ENCODE data around the gene HSD17B10. TPM values are rescaled to one million over a fixed set of nuclear protein-coding genes. Genes with fewer than 3 reads are reported as not detected.

Gene HSD17B10
- total RNA-seq, 1 experiment from 2014 or later: 112 TPM

DNA sequence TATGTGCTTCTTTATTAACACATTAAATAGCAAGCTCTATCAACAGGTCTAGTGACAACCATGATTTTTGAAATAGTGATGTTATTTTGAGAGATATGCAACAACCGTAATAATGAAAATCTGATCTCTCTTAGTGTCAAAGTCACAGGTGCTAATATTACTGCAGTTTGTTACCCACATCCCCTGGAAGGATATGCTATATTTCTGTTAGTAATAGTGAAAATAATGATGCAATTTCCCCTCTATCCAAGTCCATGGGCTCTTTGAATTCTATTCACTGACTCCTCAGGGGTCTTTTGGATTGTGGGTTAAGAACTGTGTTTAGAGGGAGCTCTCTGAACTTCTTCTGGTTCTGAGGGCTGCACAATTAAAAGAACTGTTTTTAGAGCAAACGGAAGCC lies 3.0 kb upstream of the HSD17B10 start:
- Histone ChIP-seq H3K4me1 (ENCODE audit: insufficient read depth, low read length) (no peaks in the 10 kb centered on the region), H2AFZ (ENCODE audit: low read length) (no peak overlapping the region), H4K91ac (ENCODE audit: insufficient read length, low read depth, low read length) (no peak overlapping the region), H3K9me3 (ENCODE audit: control insufficient read depth, low read depth, low read length) (peaks cover 26% of the 10 kb centered on the region), H3K79me2 (ENCODE audit: insufficient read depth, low read length) (no peaks in the 10 kb centered on the region; the same call in 1 of the 2 replicates), H3K4me2 (ENCODE audit: insufficient read depth, insufficient read length, low read length) (no peak overlapping the region), H3K79me1 (ENCODE audit: insufficient read depth, low read depth, low read length, poor library complexity, severe bottlenecking) (no peaks in the 10 kb centered on the region), H3K23ac (ENCODE audit: insufficient read length, low read depth, low read length) (no peak overlapping the region), H3K14ac (ENCODE audit: insufficient read depth, low read length) (no peak overlapping the region), H3T11ph (ENCODE audit: low read length) (no peak overlapping the region), H3K56ac (ENCODE audit: insufficient read length, low read depth, low read length) (no peak overlapping the region), H2BK120ac (ENCODE audit: low read depth, low read length, poor library complexity, severe bottlenecking) (no peak overlapping the region), H2BK20ac (ENCODE audit: low read depth, low read length, poor library complexity, severe bottlenecking) (no peak overlapping the region), H4K5ac (ENCODE audit: insufficient read length, low read depth, low read length) (no peak overlapping the region), H3K27ac (ENCODE audit: insufficient read length, low read depth, low read length) (no peak overlapping the region), H4K8ac (replicated peaks; ENCODE audit: insufficient read length, low read depth, low read length) (no peak overlapping the region), H3K23me2 (ENCODE audit: insufficient read length, low read depth, low read length, poor library complexity, severe bottlenecking) (peaks cover 10% of the 10 kb centered on the region), H2BK12ac (ENCODE audit: insufficient read length, low read depth, low read length) (no peak overlapping the region), H3K4ac (ENCODE audit: low read depth, low read length) (no peak overlapping the region), H4K20me1 (ENCODE audit: control insufficient read depth, insufficient read depth, insufficient read length) (no peaks in the 10 kb centered on the region), H3K27me3 (ENCODE audit: insufficient read depth, low read length) (no peaks in the 10 kb centered on the region), H3K9ac (ENCODE audit: extremely low read depth, insufficient read length, low read length) (no peak overlapping the region), H3K18ac (ENCODE audit: insufficient read length, low read depth, low read length) (no peak overlapping the region), H2AK5ac (ENCODE audit: insufficient read length, low read length) (no peak overlapping the region), H2BK15ac (ENCODE audit: low read depth, low read length) (no peak overlapping the region), H2BK5ac (ENCODE audit: insufficient read length, low read length) (no peak overlapping the region)
- TF ChIP-seq, protein P1, sequence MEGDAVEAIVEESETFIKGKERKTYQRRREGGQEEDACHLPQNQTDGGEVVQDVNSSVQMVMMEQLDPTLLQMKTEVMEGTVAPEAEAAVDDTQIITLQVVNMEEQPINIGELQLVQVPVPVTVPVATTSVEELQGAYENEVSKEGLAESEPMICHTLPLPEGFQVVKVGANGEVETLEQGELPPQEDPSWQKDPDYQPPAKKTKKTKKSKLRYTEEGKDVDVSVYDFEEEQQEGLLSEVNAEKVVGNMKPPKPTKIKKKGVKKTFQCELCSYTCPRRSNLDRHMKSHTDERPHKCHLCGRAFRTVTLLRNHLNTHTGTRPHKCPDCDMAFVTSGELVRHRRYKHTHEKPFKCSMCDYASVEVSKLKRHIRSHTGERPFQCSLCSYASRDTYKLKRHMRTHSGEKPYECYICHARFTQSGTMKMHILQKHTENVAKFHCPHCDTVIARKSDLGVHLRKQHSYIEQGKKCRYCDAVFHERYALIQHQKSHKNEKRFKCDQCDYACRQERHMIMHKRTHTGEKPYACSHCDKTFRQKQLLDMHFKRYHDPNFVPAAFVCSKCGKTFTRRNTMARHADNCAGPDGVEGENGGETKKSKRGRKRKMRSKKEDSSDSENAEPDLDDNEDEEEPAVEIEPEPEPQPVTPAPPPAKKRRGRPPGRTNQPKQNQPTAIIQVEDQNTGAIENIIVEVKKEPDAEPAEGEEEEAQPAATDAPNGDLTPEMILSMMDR (conservative IDR thresholded peaks at IDR 0.05): no peak
- WGBS (ENCODE audit: extremely low coverage, insufficient read length, low lambda C conversion rate): no CpG with 5 or more reads among the region's 2 CpGs
- Mint-ChIP-seq H3K27me3 (ENCODE audit: low read depth) (peaks cover 14% of the 10 kb centered on the region), H3K36me3 (ENCODE audit: insufficient read depth in 1 of 3, low read depth in 3 of 3) (peaks cover 0 to 9% (median 2%) of the 10 kb centered on the region in 3 experiments; a peak in 5 of 7 replicates), H3K4me3 (no peak overlapping the region), H3K9me3 (peaks cover 70 to 78% of the 10 kb centered on the region in 2 experiments), H3K4me1 (peaks cover 3 to 11% of the 10 kb centered on the region in 2 experiments; a peak in 3 of 4 replicates), H3K27ac (no peak overlapping the region)
- no peak for DNase-seq

Measured in H9 (cell line).